ENCODE data around the gene NRP2.

NRP2 gene

GRCh38 chr2:205686056-205686782, 3.9 kb downstream of the NRP2 start:
- no peak for DNase-seq (ENCODE audit: low read depth in 1 of 2, low spot score in 1 of 2)

DNA sequence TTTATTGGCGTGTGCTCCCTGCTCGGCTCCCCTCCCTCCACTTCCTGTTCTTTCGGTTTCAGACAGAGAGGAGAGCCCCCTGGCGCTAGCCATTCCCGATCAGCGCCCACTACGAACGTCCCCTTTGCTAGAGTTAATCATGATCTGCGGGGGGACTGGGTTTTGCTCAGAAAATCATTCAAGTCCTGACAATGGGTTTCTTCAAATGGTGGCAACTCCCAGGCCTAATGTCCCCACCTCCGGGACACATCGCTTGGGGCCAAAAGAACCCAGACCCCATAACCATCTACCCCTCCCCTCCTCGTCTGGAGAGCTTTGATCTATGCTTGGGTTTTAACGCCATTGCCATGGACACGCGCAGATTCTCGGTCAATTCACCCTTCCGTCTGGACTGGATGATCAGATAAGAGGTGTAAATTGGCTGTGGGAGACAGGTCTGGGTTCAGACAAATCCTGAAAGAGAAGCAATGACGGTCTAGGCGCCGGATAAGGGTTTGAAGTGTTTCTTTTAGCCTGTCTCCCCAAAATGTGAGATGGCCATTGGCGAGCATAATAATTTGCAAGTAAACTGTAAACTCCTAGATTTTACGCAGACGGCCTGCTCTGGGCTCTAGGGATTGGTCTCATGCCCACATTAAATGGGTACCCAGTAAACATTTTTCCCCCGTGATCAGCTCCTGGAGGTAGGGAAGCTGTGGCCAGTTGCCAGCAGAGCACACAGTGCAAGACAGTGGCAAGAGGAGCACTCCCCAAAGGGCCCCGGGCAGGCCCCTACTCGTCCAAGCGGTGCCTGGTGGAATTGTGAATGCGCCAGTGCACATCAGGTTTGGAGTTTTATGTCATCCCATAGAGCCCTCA, 4.7 kb downstream of the NRP2 start:
- no peak for DNase-seq (ENCODE audit: low read depth in 1 of 2, low spot score in 1 of 2)

GRCh38 chr2:205687641-205687956, 5.3 kb downstream of the NRP2 start:
- no peak for DNase-seq (ENCODE audit: low read depth in 1 of 2, low spot score in 1 of 2)

GRCh38 chr2:205688417-205689200, 6.3 kb downstream of the NRP2 start:
- no peak for DNase-seq (ENCODE audit: low read depth in 1 of 2, low spot score in 1 of 2)

GRCh38 chr2:205689820-205690219, 7.5 kb downstream of the NRP2 start:
- DNase-seq (ENCODE audit: low read depth in 1 of 2, low spot score in 1 of 2) = no peak

GRCh38 chr2:205692104-205692503, 9.8 kb downstream of the NRP2 start:
- DNase-seq (ENCODE audit: low read depth in 1 of 2, low spot score in 1 of 2) = no peak

DNA sequence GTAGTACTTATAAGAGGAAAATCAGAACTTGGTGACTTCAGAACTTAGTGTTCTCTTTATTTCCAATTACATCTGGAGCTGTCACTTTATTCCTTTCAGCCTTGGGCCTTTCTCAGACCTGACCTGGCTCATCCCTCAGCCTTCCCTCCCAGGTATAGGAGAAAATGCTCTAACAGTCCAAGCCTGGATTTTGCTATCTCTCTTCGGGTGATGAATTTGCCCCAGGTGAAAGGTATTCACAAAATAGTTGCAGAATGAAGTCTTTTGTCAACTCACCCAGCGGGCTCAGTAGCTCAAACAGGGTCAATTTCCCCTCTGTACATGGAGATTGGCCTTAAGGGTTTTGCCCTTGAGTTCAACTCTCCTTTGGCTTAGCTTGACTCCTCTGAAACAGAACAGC, 12.0 kb downstream of the NRP2 start:
- no peak for DNase-seq (ENCODE audit: low read depth in 1 of 2, low spot score in 1 of 2)

DNA sequence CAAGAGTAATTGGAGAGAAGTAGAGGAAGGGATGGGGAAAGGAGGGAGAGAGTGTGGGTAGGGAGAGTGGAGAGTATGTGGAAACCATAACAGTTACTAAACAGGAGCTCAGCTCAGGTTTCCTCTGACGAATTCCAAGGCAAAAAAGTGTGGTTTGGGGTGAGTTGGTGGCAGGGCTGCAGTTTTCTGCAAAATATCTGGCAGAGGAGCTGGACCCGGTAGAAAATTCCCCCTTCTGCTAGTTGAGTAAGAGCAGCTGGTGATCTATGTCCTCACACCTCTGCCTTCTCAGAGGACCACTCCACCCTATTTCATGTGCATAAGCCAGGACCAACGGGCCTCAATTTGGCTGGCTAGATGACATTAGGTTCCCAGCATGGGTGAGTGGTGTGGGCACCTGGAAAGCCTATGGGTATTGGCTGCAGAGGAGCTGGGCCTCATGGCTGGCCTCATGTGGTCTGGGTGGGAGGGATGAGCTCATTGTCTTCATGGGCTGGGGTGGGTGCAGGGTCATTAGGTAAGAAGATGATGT, 13.2 kb downstream of the NRP2 start:
- DNase-seq (ENCODE audit: low read depth in 1 of 2, low spot score in 1 of 2) = no peak

GRCh38 chr2:205696331-205696926, 14.1 kb downstream of the NRP2 start:
- DNase-seq (ENCODE audit: low read depth in 1 of 2, low spot score in 1 of 2) = no peak

GRCh38 chr2:205696927-205697441, 14.7 kb downstream of the NRP2 start:
- DNase-seq (ENCODE audit: low read depth in 1 of 2, low spot score in 1 of 2) = no peak

DNA sequence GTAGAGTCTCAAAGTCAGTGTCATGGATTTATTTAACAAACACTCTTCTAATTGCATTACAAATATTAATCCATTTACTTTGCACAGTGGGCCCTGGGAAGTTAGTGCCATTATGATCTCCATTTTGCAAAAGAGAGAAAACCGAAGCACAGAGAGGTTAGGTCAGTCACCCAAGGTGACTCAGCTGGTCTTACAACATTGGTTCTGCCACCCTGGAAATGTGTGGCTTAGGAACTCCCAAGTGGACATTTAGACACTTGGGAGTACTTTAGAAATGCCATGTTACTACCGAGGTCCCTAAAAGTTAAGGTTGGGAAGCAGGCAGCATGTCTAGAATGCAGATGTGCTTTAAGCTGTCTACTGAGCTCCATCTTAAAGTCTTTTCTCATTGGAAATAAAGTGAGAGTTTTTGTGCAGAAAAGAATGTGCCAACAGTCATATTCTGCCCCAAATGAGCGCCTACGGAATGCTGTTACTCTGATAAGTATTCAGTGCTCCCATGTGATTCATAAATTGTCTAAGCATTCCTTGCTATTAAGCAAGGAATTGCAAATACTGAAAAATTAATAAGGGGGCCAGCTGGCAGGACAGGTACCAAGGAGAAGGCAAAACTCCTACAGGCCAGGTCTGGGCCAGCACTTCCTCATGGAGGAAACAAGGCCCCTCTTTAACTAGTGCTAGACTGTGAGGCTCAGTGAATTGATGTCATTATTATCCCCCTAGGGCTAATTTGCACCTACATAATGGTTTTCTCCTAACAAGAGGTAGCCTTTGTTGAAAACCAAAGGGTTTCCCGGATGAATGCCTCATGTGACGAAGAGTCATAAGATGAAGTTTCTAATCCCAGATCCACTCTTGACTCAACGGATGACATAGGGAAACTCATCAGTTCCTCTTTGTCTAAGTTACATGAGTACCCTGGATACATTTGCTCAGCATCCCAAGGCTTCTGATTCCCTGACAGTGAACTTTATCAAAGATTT, 16.3 kb downstream of the NRP2 start:
- no peak for DNase-seq (ENCODE audit: low read depth in 1 of 2, low spot score in 1 of 2)

DNA sequence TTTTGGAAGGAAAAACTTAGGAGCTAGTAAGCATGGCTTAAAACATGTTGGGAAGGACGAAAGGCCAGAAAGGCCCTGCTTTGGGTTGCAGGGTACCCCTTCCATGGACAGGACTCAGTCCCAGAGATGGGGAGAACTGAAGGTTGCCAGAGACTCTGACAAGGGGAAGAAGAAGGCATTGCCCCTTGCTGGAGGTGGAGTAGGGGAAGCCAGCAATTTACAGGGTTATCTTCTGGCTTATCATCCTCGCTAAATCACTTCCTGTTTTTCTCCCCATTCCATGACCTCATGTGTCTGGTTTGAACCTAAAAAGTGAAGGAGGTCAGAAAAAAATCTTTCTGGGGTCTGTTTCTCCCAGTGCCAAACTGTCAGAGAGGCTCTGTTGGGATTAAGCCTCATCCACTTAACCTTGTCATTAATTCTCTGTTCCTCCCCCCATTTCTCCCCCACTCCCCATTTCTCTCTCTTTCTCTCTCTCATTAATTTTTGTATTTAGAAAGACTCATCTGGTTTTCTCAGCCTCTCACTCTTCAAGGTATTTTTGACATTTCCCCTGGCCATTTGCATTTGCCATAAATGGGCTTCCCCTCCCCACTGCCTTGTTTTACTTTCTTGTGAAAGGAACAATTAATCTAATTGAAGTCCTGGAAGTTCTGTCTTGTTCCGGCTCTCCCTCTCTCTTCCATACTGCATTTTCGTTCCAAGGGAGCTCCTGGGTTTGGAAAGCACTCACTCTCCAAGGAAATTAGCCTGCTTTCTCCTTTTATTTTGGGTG, 17.4 kb downstream of the NRP2 start:
- DNase-seq (ENCODE audit: low read depth in 1 of 2, low spot score in 1 of 2) = no peak

- DNase-seq (ENCODE audit: low read depth in 1 of 2, low spot score in 1 of 2) = no peak
These were observed 18.2 kb downstream of the NRP2 start for GRCh38 chr2:205700331-205701132.

- no peak for DNase-seq (ENCODE audit: low read depth in 1 of 2, low spot score in 1 of 2)
These were observed 19.2 kb downstream of the NRP2 start for GRCh38 chr2:205701509-205701908.

DNA sequence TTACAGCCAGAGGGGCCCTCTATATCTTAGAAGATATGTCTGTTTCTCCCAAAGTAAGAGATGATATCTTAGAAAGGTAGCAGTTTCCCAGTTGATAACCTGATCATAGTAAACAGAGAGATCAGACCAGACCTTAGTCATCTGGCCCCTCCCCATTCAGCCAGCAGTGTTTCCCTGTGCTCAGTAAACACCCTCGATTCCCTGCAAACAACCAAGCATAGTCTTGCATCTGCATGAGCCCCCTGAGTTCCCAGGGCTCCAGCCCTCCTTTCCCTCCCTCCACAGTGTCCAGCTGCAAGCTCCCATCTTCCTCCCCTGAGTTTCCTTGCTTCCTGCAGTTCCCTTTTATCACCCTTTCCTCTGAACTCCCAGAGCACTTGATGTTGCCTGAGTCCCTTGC, 20.3 kb downstream of the NRP2 start:
- no peak for DNase-seq (ENCODE audit: low read depth in 1 of 2, low spot score in 1 of 2)

DNA sequence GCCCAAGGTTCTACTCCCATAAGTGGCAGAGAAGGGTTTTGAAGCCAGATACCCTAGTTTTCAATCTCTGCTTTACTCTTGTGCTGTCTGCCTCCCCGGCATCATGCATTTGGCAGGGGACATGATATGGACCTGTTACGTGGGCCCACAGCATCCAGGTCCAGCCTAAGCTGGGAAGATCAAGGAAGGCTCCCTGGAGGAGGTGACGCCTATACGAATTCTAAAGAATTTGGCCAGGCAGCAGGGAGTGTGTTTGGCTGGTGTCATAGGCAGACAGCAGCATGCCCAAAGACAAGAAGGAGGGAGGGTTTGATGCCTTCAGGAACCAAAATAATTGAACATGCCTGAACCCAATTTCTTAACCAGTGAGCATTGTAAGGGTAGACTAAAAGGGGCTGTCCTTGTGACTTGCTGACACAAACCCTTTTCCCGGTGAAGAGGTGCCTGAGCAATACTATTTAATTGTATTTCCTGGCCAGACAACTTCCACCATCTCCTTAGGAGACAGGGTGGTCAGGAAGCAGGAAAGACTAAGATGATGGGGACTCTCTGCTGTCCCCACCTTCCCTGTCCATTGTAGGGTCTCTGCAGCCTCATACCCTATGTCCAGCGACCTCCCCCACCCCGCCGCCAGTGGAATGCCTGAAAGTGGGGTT, 21.3 kb downstream of the NRP2 start:
- no peak for DNase-seq (ENCODE audit: low read depth in 1 of 2, low spot score in 1 of 2)

DNA sequence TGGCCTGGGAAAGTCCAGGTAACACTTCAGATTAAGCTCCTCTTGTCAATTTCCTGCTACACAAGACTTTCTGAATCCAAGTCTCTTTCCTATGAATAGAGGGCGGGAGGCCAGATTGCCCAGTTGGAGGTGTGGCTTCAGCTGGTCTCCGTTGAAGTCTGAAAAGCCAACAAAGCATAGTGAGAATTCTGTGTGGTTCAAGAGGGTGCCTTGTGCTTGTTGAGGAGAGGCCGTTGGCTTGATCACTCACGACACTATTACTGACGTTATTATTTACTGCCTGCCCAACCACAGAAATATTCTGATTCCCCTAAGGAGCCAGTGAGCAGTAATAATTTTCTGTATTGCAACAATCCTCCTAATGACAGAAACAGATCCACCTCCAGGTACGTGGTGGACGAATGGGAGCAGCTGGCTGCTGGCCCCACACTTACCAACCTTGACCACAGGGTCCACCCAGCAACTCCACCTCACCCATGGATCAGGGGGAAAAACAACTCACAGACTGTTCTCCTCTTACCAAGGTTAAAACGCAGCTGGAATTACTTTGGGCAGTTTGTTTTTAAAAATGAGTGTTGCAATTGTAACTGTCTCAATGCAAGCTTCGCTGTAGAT, 21.9 kb downstream of the NRP2 start:
- DNase-seq (ENCODE audit: low read depth in 1 of 2, low spot score in 1 of 2) = no peak
